Measurements from ENCODE around the gene RAI14.

- TF ChIP-seq POLR2A (IDR thresholded peaks at IDR 0.05; ENCODE audit: low read depth, low read length) = no peak
- TF ChIP-seq TAF1 (IDR thresholded peaks at IDR 0.05; ENCODE audit: low read depth, low read length) = no peak
- TF ChIP-seq POLR2AphosphoS5 (IDR thresholded peaks at IDR 0.05; ENCODE audit: low read depth, low read length) = no peak
- no peak for TF ChIP-seq POU2F2 (IDR thresholded peaks at IDR 0.05; ENCODE audit: low read depth, low read length)
- peak; percentile 63 for TF ChIP-seq SPI1 (IDR thresholded peaks at IDR 0.05; ENCODE audit: low read depth, low read length)
These were observed 114.9 kb downstream of the RAI14 start for GRCh38 chr5:34771076-34771475.

Data from GM12891 (cell line).